CD4-positive, CD25-positive, alpha-beta regulatory T cell (primary cell): ENCODE data around the gene KIF3A. TPM values are rescaled to one million over a fixed set of nuclear protein-coding genes. Genes with fewer than 3 reads are reported as not detected.

ENCODE experiments used
- ATAC-seq, 2 donors: fragments of 150-1000 bp; cut with Tn5 transposase; one replicate each; pipeline ENCODE4 v1.10.0; 2021; ENCODE audit warnings: low read depth in 2 of 2, moderate number of reproducible peaks in 2 of 2, moderate library complexity in 1 of 2
- DNase-seq, 3 donors: peaks; one replicate each; pipeline versions ENCODE4 v3.0.0 to v3.0.0-alpha.2; 2012 to 2022; ENCODE audit warnings: mixed read lengths in 1 of 3
- H3K27ac ChIP-seq: one replicate; pipeline ENCODE4 v1.7.0; 2013; ENCODE audit warnings: mild to moderate bottlenecking, low read length; ENCODE audit not compliant: insufficient read depth, poor library complexity, severe bottlenecking
- H3K27me3 ChIP-seq: one replicate; pipeline ENCODE4 v1.7.0; 2013; ENCODE audit warnings: low read length; ENCODE audit not compliant: control insufficient read depth, insufficient read depth
- H3K36me3 ChIP-seq: one replicate; pipeline ENCODE4 v1.7.0; 2013; ENCODE audit warnings: mild to moderate bottlenecking, low read length, moderate library complexity; ENCODE audit not compliant: control insufficient read depth, insufficient read depth
- H3K4me1 ChIP-seq: 2 replicates; pipeline ENCODE4 v1.7.0; 2013; ENCODE audit warnings: mild to moderate bottlenecking, low read length; ENCODE audit not compliant: insufficient read depth, control insufficient read depth, poor library complexity, severe bottlenecking
- H3K4me3 ChIP-seq: one replicate; pipeline ENCODE4 v1.7.0; 2013; ENCODE audit warnings: low read depth, mild to moderate bottlenecking, low read length, moderate library complexity
- H3K9me3 ChIP-seq, 2 experiments: 1 replicate in 1 of 2; 2 replicates in 1 of 2; pipeline ENCODE4 v1.7.0; 2013; ENCODE audit warnings: low read length in 2 of 2, mild to moderate bottlenecking in 1 of 2, moderate library complexity in 1 of 2; ENCODE audit not compliant: control insufficient read depth in 2 of 2
- H3K27ac Mint-ChIP-seq, 3 donors: one replicate each; pipeline ENCODE4 v1.8.0; 2020 to 2022; ENCODE audit warnings: mild to moderate bottlenecking in 3 of 3, mixed read lengths in 3 of 3, moderate library complexity in 2 of 3
- H3K27me3 Mint-ChIP-seq: one replicate; pipeline ENCODE4 v1.8.0; 2022; ENCODE audit warnings: mild to moderate bottlenecking, mixed read lengths
- H3K36me3 Mint-ChIP-seq: one replicate; pipeline ENCODE4 v1.8.0; 2020; ENCODE audit warnings: mixed read lengths
- H3K4me1 Mint-ChIP-seq, 4 donors: one replicate each; pipeline ENCODE4 v1.8.0; 2020 to 2022; ENCODE audit warnings: mixed read lengths in 4 of 4, mild to moderate bottlenecking in 1 of 4
- H3K4me3 Mint-ChIP-seq, 4 donors: one replicate each; pipeline ENCODE4 v1.8.0; 2020 to 2022; ENCODE audit warnings: mild to moderate bottlenecking in 4 of 4, mixed read lengths in 4 of 4, moderate library complexity in 3 of 4
- H3K9me3 Mint-ChIP-seq, 7 donors: one replicate each; pipeline ENCODE4 v1.8.0; 2020 to 2022; ENCODE audit warnings: mixed read lengths in 7 of 7, mild to moderate bottlenecking in 3 of 7, moderate library complexity in 2 of 7
- polyA plus RNA-seq, 4 donors: library from polyadenylated mRNA; unstranded; fragments of 300-500 nt; fragmentation: Illumina TruSeq; gene quantifications; one replicate each; pipeline ENCODE4 v1.2.3, GENCODE V29; 2021
- total RNA-seq: library from RNA; stranded (reverse); gene quantifications from one replicate; pipeline ENCODE4 v1.2.3, GENCODE V29; 2022

KIF3A gene
- total and polyA plus RNA-seq, 5 donors from 2014 or later: 9.9 to 13.2 (median 12.5) TPM

- Histone ChIP-seq H3K27me3 (no peaks in the 10 kb centered on the region), H3K27ac (no peak overlapping the region), H3K4me3 (no peak overlapping the region), H3K9me3 (no peaks in the 10 kb centered on the region), H3K4me1 (no peaks in the 10 kb centered on the region), H3K36me3 (no peaks in the 10 kb centered on the region)
- DNase-seq: no peak
- no peak for ATAC-seq
- H3K4me1 Mint-ChIP-seq: peaks cover 0 to 8% (median 5%) of the 10 kb centered on the region in 4 donors
- no peak overlapping the region for H3K27ac Mint-ChIP-seq
- peaks cover 3% of the 10 kb centered on the region for H3K36me3 Mint-ChIP-seq
- no peaks in the 10 kb centered on the region for H3K9me3 Mint-ChIP-seq
- no peak overlapping the region for H3K4me3 Mint-ChIP-seq
- H3K27me3 Mint-ChIP-seq: peaks cover 10% of the 10 kb centered on the region
Observed at GRCh38 chr5:132671000-132671399, 66.3 kb downstream of the KIF3A start.

- DNase-seq: no peak
- no peak overlapping the region for H3K4me3 Mint-ChIP-seq
- Histone ChIP-seq H3K9me3 (no peaks in the 10 kb centered on the region), H3K27ac (no peak overlapping the region), H3K27me3 (no peaks in the 10 kb centered on the region), H3K36me3 (no peaks in the 10 kb centered on the region), H3K4me1 (no peaks in the 10 kb centered on the region), H3K4me3 (no peak overlapping the region)
- peaks cover 0 to 7% (median 1%) of the 10 kb centered on the region in 4 donors for H3K4me1 Mint-ChIP-seq
- peaks cover 3% of the 10 kb centered on the region for H3K36me3 Mint-ChIP-seq
- peaks cover 10% of the 10 kb centered on the region for H3K27me3 Mint-ChIP-seq
- H3K27ac Mint-ChIP-seq: no peak overlapping the region
- H3K9me3 Mint-ChIP-seq: no peaks in the 10 kb centered on the region
- ATAC-seq: no peak
Observed at GRCh38 chr5:132669966-132670882, 67.1 kb downstream of the KIF3A start.

GRCh38 chr5:132669455-132669820 is 67.9 kb downstream of the KIF3A start:
- H3K27ac ChIP-seq: no peak overlapping the region
- ATAC-seq (no peak), DNase-seq (no peak)
- Mint-ChIP-seq H3K36me3 (peaks cover 3% of the 10 kb centered on the region), H3K9me3 (no peaks in the 10 kb centered on the region), H3K27me3 (peaks cover 10% of the 10 kb centered on the region), H3K27ac (no peak overlapping the region), H3K4me1 (peaks cover 0 to 4% (median 1%) of the 10 kb centered on the region in 4 donors), H3K4me3 (no peak overlapping the region)
- no peaks in the 10 kb centered on the region for H3K4me1 ChIP-seq
- no peaks in the 10 kb centered on the region for H3K27me3 ChIP-seq
- no peaks in the 10 kb centered on the region for H3K9me3 ChIP-seq
- no peaks in the 10 kb centered on the region for H3K36me3 ChIP-seq
- H3K4me3 ChIP-seq: no peak overlapping the region

- H3K27me3 Mint-ChIP-seq: peaks cover 10% of the 10 kb centered on the region
- ATAC-seq (no peak), DNase-seq (no peak)
- no peak overlapping the region for H3K27ac Mint-ChIP-seq
- no peaks in the 10 kb centered on the region for H3K9me3 ChIP-seq
- peaks cover 0 to 2% (median under 1%) of the 10 kb centered on the region in 4 donors for H3K4me1 Mint-ChIP-seq
- no peaks in the 10 kb centered on the region for H3K36me3 ChIP-seq
- no peak overlapping the region for H3K4me3 Mint-ChIP-seq
- H3K27me3 ChIP-seq: no peaks in the 10 kb centered on the region
- H3K9me3 Mint-ChIP-seq: no peaks in the 10 kb centered on the region
- peaks cover 3% of the 10 kb centered on the region for H3K36me3 Mint-ChIP-seq
- no peaks in the 10 kb centered on the region for H3K4me1 ChIP-seq
- no peak overlapping the region for H3K27ac ChIP-seq
- H3K4me3 ChIP-seq: no peak overlapping the region
Observed at GRCh38 chr5:132668706-132669454, 68.5 kb downstream of the KIF3A start.

GRCh38 chr5:132667761-132668705 is 69.3 kb downstream of the KIF3A start:
- H3K4me1 Mint-ChIP-seq: peaks cover 0 to 3% (median 1%) of the 10 kb centered on the region in 4 donors
- H3K27me3 ChIP-seq: no peaks in the 10 kb centered on the region
- H3K36me3 ChIP-seq: no peaks in the 10 kb centered on the region
- no peak for DNase-seq
- H3K27ac ChIP-seq: no peak overlapping the region
- peaks cover 5% of the 10 kb centered on the region for H3K4me1 ChIP-seq
- ATAC-seq: no peak
- H3K4me3 Mint-ChIP-seq: no peak overlapping the region
- H3K9me3 Mint-ChIP-seq: no peaks in the 10 kb centered on the region
- no peak overlapping the region for H3K4me3 ChIP-seq
- no peak overlapping the region for H3K27ac Mint-ChIP-seq
- no peaks in the 10 kb centered on the region for H3K9me3 ChIP-seq
- H3K27me3 Mint-ChIP-seq: peaks cover 10% of the 10 kb centered on the region
- peaks cover 3% of the 10 kb centered on the region for H3K36me3 Mint-ChIP-seq

- ATAC-seq: no peak
- Mint-ChIP-seq H3K36me3 (peaks cover 3% of the 10 kb centered on the region), H3K4me3 (no peak overlapping the region), H3K27ac (no peak overlapping the region), H3K4me1 (peaks cover 0 to 5% (median 1%) of the 10 kb centered on the region in 4 donors), H3K27me3 (peaks cover 10% of the 10 kb centered on the region), H3K9me3 (no peaks in the 10 kb centered on the region)
- Histone ChIP-seq H3K36me3 (no peaks in the 10 kb centered on the region), H3K9me3 (no peaks in the 10 kb centered on the region), H3K4me1 (peaks cover 7% of the 10 kb centered on the region), H3K4me3 (no peak overlapping the region), H3K27me3 (no peaks in the 10 kb centered on the region), H3K27ac (no peak overlapping the region)
- DNase-seq: no peak
Observed at GRCh38 chr5:132667309-132667708, 70.0 kb downstream of the KIF3A start.
